ENCODE measurements around the gene GOLGA6L9.
"Not testable (repeated sequence)": the region's sequence is repeated elsewhere in the genome, so short reads cannot be mapped to it uniquely, and the experiment has no call there.

The GOLGA6L9 gene, protein sequence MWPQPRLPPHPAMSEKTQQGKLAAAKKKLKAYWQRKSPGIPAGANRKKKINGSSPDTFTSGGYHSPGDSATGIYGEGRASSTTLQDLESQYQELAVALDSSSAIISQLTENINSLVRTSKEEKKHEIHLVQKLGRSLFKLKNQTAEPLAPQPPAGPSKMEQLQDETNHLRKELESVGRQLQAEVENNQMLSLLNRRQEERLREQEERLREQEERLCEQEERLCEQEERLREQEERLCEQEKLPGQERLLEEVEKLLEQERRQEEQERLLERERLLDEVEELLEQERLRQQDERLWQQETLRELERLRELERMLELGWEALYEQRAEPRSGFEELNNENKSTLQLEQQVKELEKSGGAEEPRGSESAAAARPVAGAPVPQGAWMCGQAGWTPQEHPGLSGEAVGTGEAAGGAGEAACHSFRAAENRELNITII

DNA sequence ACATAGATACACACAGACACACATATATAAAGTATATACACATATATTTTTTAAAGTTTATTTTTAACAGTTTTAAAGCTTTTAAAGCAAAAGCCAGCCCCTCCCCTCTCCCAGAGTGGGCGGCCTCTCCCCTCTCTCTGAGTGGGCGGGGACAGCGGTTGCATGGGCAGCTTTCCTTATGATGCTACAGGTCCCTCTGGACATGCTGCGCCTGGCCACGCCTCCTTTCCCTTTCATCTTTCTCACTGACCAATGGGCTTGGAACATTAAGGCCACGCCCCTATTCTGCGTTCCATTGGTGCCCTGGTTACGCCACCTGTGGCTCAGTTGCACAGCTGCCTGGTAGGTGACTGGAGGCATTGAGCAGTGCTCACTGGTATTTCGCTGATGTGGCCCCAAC is at the start of gene GOLGA6L9:
Gene GOLGA6L9 (plus strand): TSS at position 124 of the 400 bp plus-strand sequence. CDS start 264 bp downstream, at position 388.
- DNase-seq (ENCODE audit: insufficient read length, low spot score); FAIRE-seq: not testable (repeated sequence)

DNA sequence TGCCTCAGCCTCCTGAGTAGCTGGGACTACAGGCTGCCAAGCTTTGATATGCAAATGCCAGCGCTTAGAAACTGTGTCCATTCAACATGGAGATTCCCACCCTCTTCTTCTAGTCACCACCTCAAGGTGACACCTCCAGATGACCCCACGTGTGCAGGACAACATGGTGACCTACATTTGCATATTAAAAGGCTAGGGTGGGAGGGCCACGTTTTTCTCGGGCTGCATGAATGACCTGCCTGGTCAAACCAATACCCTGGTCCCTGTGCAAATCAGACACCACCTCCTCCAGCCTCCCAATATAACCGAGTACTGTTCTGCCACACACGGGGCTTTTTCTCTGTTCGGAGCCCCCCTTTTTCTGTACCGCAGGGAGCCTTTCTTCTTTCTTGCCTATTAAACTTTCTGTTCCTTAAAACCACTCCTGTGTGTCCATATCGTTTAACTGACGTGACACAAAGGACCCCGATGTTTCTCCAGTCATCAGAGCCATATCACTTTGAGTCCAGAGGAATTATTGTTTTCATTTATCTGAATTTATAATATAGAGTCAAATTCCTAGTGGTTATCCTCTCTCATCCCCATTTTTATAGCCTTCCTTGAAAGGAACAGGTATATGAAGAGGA is 48.2 kb upstream of the GOLGA6L9 start:
- not testable (repeated sequence) for FAIRE-seq; DNase-seq (ENCODE audit: insufficient read length, low spot score)

DNA sequence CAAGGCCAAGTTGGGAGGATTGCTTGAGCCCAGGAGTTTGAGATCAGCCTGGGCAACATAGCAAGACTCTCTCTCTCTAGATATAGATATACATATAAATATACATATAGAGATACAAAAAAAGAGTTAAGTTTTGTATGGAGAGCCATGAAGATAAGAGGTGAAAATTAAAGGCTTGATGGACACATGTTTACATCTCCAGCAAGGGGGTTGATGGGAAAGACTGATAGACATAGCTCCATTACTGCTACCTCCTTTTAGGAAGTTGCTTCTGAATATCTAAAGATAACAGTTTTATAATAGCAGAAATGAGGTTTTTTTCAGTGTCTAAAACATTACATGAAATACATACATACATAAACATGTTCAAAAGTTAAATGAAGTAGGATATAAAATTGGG is 42.4 kb upstream of the GOLGA6L9 start:
- not testable (repeated sequence) for FAIRE-seq; DNase-seq (ENCODE audit: insufficient read length, low spot score)

DNA sequence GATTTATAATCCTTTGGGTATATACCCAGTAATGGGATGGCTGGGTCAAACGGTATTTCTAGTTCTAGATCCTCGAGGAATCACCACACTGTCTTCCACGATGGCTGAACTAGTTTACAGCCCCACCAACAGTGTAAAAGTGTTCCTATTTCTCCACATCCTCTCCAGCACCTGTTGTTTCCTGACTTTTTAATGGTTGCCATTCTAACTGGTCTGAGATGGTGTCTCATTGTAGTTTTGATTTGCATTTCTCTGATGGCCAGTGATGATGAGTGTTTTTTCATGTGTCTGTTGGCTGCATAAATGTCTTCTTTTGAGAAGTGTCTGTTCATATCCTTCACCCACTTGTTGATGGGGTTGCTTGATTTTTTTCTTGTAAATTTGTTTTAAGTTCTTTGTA is 39.5 kb upstream of the GOLGA6L9 start:
- DNase-seq (ENCODE audit: insufficient read length, low spot score); FAIRE-seq: not testable (repeated sequence)

DNA sequence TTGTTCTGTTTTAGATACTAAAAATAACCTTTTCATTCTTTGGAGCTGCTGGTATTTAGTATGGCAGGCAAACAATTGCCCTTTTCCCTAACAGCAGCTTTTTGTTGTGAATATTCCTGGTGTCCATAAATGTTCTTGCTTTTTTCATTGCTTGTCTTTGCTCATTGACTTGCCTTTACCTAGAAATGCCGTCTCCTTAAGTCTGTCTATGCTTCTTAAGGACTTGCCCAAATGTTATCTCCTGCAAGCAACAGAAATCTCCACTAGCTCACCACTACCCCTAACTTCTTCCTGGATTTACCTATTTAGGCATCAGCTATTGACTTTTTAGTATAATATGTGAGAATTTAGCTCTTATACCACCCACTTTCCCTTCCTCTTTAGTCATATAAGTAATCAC is 37.5 kb upstream of the GOLGA6L9 start:
- DNase-seq (ENCODE audit: insufficient read length, low spot score); FAIRE-seq: not testable (repeated sequence)

DNA sequence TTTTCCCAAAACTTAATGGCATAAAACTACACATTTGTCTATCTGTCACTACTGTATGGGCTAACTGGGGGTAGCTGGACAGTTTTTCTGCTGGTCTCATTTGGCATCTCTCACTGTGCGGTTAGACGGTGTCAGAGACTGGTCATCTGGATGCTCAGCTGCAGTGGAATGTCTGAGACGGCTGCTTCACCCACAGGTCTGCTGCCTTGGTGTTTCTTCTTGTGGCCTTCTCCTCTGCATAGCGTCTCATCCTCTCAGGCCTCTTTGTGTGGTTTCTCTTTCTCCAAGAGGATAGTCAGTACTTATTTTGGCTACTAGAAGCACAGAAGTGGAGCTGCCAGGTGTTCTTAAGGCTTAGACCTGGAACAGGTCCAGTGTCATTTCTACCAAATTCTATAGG is 35.9 kb upstream of the GOLGA6L9 start:
- no peak for DNase-seq (ENCODE audit: insufficient read length, low spot score)
- TF ChIP-seq POLR2A (IDR thresholded peaks at IDR 0.05; ENCODE audit: low read depth, low read length) = no peak
- no peak for FAIRE-seq

DNA sequence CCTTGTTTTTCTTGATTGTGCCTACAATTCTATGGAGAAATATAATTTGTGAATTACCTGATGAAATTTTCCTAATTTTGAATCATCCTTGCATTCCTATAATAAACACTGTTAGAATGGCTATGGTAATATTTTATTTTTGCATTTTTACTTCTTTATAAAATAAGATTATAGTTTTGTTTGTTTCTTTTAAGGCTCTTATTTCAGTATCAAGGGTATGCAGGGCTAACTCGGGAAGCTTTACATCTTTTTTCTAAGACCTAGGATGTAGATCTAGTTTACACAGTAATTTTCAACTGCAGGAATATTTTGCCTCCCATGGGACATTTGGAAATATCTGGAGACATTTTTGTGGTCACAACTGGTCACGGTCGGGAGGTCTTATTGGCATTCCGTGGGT is 33.8 kb upstream of the GOLGA6L9 start:
- DNase-seq (ENCODE audit: insufficient read length, low spot score); FAIRE-seq: not testable (repeated sequence)

DNA sequence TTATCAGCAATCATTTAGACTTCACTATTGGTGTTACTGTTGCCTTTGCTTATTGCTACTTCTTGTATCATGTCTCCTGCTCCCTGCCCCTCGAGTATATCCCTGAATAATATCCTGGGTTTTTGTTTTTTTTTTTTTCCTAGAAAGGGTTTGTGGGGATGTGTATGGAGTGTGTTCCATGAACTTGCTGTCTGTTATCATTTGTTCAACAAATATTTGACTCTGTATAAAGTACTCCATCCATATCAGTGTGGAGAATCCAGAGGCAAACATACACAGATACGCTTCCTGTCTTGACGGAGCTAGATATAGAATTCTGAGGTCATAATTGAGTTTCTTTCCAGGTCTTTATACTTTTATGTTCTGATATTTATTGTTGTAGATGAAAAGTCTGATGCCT is 31.8 kb upstream of the GOLGA6L9 start:
- no peak for DNase-seq (ENCODE audit: insufficient read length, low spot score)
- no peak for TF ChIP-seq POLR2A (IDR thresholded peaks at IDR 0.05; ENCODE audit: low read depth, low read length)
- FAIRE-seq = no peak

DNA sequence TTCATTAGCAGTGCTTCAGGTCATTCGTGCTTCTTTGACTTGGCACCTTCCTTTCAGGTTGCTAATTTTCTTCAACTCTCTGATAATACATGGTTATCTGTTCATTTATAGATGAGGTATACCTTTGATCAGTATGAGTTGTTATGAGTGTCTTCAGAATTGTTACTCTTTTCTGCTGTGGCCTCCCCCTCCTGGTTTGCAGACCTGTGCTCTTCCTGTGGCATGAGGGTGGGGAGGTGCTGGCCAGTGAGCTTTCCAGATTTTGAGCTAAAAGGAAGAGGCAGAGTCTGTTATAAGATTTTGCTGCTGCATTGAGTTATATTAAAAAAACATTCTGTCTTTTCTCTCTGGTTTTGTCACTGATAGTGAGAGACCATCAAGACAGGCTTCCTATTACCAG is 30.8 kb upstream of the GOLGA6L9 start:
- no peak for FAIRE-seq
- no peak for DNase-seq (ENCODE audit: insufficient read length, low spot score)
- TF ChIP-seq POLR2A (IDR thresholded peaks at IDR 0.05; ENCODE audit: low read depth, low read length) = no peak

DNA sequence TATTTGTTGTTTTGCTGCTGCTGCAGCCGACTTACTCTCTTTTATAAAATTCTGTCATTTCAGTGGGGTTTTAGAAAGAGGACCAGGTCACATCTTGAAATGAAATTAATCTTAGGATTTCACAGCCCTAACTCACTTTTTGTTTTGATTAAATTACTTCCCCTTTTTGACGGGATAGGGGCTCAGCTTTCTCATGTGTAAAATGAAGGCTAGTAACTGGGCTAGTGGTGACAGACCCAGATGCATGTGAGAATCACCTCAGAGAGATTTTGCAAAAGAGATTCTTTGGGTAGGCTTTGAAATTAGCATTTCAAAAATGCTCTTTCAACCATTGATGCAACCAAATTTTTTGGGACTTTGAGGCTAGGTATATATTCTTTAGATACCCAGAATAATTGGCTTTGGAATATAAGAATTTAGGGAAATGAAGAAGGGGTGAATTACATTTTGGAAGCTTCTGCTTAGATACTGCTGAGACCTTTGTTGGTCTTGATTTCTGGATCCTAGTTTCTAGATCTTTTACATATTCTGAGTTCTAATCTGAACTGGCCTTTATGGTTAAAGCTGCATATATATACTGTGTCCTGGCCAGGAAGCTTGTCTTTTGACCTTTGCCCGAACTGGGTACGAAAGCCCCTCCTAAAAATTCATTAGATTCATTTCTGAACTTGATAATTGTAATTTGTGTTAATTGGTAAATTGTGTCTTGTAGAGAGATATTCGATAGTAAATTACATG is 30.1 kb upstream of the GOLGA6L9 start:
- FAIRE-seq; DNase-seq (ENCODE audit: insufficient read length, low spot score): not testable (repeated sequence)

DNA sequence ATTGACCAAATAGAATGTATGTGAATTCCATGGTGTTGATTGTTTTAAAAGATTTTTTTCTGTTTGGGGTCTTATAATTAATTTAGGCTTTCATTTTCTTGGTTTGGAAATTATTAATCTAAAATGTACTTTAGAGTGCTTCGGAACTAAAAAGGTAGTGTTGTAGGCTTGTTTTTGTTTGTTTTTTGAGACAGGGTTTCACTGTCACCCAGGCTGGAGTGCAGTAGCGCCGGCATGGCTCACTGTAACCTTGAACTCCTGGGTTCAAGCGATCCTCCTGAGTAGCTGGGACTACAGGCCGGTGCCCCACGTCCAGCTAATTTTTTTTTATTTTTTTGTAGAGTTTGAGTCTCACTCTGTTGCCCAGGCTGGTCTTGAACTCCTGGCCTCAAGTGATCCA is 27.7 kb upstream of the GOLGA6L9 start:
- not testable (repeated sequence) for FAIRE-seq; DNase-seq (ENCODE audit: insufficient read length, low spot score)

DNA sequence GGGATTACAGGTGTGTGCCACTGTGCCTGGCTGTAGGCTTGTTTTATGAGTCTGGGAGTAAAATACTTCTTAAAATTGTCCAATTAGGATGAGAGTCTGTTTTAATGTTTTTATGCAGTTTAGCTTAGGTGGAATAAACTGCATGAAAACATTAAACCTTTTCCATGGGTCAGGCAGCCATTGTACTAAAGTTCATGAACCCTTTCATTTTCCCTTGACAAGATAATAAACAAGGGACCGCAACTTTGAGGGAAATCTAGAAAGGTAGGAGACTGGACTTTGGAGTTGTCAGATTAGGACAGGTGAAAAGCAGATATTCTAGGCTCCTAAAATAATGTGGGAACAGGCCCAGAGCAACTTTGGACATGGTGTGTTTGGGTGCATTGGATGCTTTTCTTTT is 27.3 kb upstream of the GOLGA6L9 start:
- not testable (repeated sequence) for FAIRE-seq

DNA sequence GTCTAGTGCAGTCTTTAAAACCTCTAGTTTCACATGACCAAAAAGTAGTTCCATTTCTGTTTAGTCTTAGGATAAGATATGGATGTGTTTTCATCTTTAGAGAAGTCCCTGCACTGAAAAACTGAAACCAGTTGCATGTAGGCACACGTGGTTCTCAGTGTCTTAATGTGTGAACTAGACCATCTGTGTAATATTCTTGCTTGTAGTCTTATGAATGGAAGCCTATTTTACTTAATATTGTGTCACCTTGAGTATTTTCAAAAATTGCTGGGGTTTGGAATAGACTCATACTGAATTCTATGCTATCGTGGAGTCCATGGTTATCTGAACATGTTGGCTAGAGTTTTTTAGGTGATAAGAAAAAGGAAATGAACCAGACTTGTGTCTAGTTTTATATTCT is 23.4 kb upstream of the GOLGA6L9 start:
- FAIRE-seq; DNase-seq (ENCODE audit: insufficient read length, low spot score): not testable (repeated sequence)

More for the DNA sequence above, 27.3 kb upstream of the GOLGA6L9 start:
- not testable (repeated sequence) for DNase-seq (ENCODE audit: insufficient read length, low spot score)

DNA sequence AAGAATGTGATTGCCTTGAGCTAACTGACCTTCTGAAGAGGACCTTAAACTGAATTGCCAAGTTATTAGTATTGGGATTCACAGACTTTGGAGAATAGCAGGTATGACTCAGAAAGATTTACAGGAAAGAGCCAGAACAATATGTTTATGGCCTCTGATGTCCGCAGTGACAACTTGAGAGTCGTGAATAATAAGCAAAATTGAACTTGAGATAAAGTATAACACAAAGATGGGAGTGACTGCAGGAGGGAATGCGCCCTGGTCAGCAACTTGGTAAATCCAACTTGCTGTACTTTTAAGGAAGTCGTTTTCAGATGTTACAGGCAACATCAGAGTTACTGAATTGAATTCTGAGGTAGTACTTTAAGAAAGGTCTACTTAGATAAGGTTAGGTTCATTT is 19.3 kb upstream of the GOLGA6L9 start:
- DNase-seq (ENCODE audit: insufficient read length, low spot score); FAIRE-seq: not testable (repeated sequence)

DNA sequence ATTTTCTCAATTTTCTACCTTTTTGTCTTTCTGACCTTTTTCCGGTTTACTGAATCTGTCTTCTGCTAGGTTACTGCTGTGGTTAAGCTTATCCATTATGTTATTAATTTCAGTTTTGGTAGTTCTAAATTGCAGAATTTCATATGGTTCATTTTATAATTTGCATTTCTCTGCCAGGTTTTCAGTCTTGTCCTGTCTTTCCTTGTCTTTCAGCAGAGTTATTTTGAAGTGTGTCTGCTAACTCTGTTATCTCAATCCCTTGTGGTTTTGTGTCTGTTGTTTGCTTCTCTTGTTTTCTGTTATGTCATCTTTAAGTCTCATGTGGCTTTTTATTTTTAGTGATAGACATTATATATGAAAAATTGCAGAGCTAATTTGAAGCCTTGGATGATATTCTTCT is 18.0 kb upstream of the GOLGA6L9 start:
- not testable (repeated sequence) for FAIRE-seq; DNase-seq (ENCODE audit: insufficient read length, low spot score)

DNA sequence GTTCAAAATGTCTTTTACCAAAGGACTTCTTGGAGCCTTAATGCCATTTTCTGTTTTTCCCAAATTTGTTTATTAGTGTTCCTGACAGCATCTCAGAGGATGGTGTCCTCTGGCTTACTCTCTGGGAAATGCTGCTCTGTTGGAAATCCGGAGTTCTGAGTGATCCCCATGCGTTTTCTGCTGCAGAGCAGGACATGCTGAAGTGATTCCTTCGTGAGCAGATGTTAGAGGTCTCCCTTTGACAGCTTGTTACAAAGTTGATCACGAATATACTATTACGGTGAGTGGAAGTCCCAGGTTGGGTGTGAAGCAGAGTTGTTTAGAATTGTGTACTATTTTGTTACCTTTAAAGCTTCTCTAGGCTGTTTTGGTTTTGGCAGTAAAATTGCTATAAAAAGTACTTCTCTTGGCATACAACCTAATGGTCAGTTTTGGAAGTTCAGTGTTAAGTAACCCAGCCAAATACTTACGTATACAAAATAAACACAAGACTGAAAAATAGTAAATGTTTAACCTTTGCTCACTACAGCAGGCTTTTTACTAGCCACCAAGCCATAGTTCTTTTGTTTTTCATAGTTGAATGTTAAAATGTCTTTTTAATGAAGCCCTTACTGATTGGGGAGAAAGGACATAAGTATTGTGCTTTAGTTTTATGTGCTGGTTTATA is 15.0 kb upstream of the GOLGA6L9 start:
- not testable (repeated sequence) for DNase-seq (ENCODE audit: insufficient read length, low spot score); FAIRE-seq

DNA sequence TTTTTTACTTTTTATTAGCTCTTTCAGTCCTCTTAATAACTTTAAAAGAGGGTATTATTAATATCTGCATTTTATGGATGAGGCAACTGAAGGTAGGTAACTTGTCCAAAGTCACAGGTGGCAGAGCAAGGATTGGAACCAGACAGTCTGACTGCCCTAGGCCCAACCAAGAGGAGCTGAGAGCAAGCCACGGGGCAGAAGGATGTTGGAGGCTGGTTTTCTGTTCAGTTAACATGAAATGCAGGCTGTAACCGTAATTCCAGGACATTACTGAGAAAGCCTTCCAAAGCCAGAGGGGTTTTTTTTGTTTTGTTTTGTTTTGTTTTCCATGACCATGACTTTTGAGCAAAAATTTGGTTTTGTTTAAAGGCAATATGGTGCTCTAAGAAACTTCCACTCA is 9.1 kb upstream of the GOLGA6L9 start:
- not testable (repeated sequence) for DNase-seq (ENCODE audit: insufficient read length, low spot score); FAIRE-seq

DNA sequence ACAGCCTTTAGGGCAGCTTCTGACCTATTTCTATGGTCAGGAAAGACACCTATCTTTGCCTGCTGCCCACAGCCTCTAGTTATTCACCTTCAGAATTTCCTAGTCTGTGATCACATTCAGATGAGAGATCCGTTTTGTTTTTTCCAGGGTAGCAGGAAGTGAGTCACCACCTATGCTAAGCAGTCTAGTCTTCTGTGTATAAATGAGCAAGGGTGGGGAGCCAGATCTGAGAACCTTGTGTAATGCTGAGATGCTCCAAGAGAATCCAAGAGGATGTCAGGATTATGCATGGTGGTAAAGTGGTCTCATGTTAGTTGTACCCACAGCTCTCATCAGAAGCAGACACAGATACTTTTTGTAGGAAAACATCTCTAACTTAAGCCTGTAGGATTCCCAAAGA is 8.7 kb upstream of the GOLGA6L9 start:
- DNase-seq (ENCODE audit: insufficient read length, low spot score); FAIRE-seq: not testable (repeated sequence)

DNA sequence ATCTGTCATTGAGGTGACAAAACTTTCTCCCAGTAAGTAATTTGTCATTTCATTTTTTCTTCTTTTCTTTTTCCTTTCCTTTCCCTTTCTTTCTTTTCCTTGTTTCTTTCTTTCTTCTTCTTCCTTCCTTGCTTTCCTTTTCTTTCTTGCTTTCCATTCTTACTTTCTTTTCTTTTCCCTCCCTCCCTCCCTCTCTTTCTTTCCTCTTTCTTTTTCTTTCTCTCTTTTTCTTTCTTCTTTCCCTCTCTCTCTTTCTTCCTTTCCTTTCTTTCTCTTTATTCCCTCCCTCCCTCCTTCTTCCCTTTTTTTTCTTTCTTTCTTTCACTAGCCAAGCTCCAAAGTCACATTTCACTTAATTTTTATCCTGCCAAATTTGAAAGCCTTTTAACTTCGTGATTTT is 2.5 kb upstream of the GOLGA6L9 start:
- not testable (repeated sequence) for DNase-seq (ENCODE audit: insufficient read length, low spot score); FAIRE-seq

DNA sequence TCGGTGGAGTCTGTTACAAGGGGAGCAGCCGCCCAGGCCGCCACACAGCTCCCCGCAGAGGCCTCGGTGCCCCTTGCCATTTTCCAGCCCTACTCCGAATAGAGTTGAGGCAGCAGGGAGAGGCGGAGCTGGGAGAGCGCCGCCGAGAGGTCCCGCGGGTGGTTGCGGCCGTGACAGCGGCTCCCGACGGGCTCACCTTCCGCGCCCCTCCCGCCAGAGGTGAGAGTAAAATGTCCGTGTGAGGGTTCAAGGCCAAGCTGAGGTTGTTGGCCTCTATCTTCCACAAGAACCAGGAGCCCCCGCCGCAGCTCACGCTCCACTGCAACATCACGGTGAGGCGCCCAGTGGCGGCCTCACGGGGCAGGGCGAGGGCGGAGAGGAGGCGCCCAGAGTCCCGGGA is 15.8 kb downstream of the GOLGA6L9 start:
- FAIRE-seq; DNase-seq (ENCODE audit: insufficient read length, low spot score): not testable (repeated sequence)

Data from H54 (cell line).